GM21360 (cell line): Measurements from ENCODE around the gene OLFM1.
"Not testable (repeated sequence)": the region's sequence is repeated elsewhere in the genome, so short reads cannot be mapped to it uniquely, and the experiment has no call there.

Experiments
- ATAC-seq: cut with Tn5 transposase; IDR thresholded peaks from one replicate; pipeline ENCODE4 v1.9.1; 2021; ENCODE audit warnings: mild to moderate bottlenecking, moderate library complexity; ENCODE audit not compliant: unreplicated experiment

OLFM1 gene

GRCh38 chr9:135148386-135148785, 60.9 kb downstream of the OLFM1 start:
- no peak for ATAC-seq

- not testable (repeated sequence) for ATAC-seq
Measured at GRCh38 chr9:135149901-135150300, 62.4 kb downstream of the OLFM1 start.

- no peak for ATAC-seq
Measured at GRCh38 chr9:135150981-135151380, 63.5 kb downstream of the OLFM1 start.

GRCh38 chr9:135151757-135152613, 64.5 kb downstream of the OLFM1 start:
- ATAC-seq = no peak

GRCh38 chr9:135152614-135153334, 65.3 kb downstream of the OLFM1 start:
- no peak for ATAC-seq

- ATAC-seq = no peak
Measured at GRCh38 chr9:135154050-135154615, 66.7 kb downstream of the OLFM1 start.

GRCh38 chr9:135155396-135155795, 67.9 kb downstream of the OLFM1 start:
- ATAC-seq = no peak

- ATAC-seq = no peak
Measured at GRCh38 chr9:135156525-135157510, 69.3 kb downstream of the OLFM1 start.

- no peak for ATAC-seq
Measured at GRCh38 chr9:135157856-135158563, 70.5 kb downstream of the OLFM1 start.

- no peak for ATAC-seq
Measured at GRCh38 chr9:135158564-135158937, 71.1 kb downstream of the OLFM1 start.

GRCh38 chr9:135159801-135160200, 72.3 kb downstream of the OLFM1 start:
- no peak for ATAC-seq

GRCh38 chr9:135160862-135161261, 73.4 kb downstream of the OLFM1 start:
- ATAC-seq = no peak

- ATAC-seq = not testable (repeated sequence)
Measured at GRCh38 chr9:135162599-135162998, 75.1 kb downstream of the OLFM1 start.

- no peak for ATAC-seq
Measured at GRCh38 chr9:135163023-135163780, 75.7 kb downstream of the OLFM1 start.

- no peak for ATAC-seq
Measured at GRCh38 chr9:135164036-135164435, 76.6 kb downstream of the OLFM1 start.

GRCh38 chr9:135165003-135165711, 77.7 kb downstream of the OLFM1 start:
- ATAC-seq = no peak

GRCh38 chr9:135165756-135166519, 78.5 kb downstream of the OLFM1 start:
- no peak for ATAC-seq

GRCh38 chr9:135166565-135166964, 79.1 kb downstream of the OLFM1 start:
- no peak for ATAC-seq
